CD4-positive, CD25-positive, alpha-beta regulatory T cell (primary cell): ENCODE data around the gene CISH. TPM values are rescaled to one million over a fixed set of nuclear protein-coding genes. Genes with fewer than 3 reads are reported as not detected.

ENCODE experiments used
- ATAC-seq, 2 donors: fragments of 150-1000 bp; cut with Tn5 transposase; one replicate each; pipeline ENCODE4 v1.10.0; 2021; ENCODE audit warnings: low read depth in 2 of 2, moderate number of reproducible peaks in 2 of 2, moderate library complexity in 1 of 2
- DNase-seq, 3 donors: peaks; one replicate each; pipeline versions ENCODE4 v3.0.0 to v3.0.0-alpha.2; 2012 to 2022; ENCODE audit warnings: mixed read lengths in 1 of 3
- H3K27ac ChIP-seq: one replicate; pipeline ENCODE4 v1.7.0; 2013; ENCODE audit warnings: mild to moderate bottlenecking, low read length; ENCODE audit not compliant: insufficient read depth, poor library complexity, severe bottlenecking
- H3K27me3 ChIP-seq: one replicate; pipeline ENCODE4 v1.7.0; 2013; ENCODE audit warnings: low read length; ENCODE audit not compliant: control insufficient read depth, insufficient read depth
- H3K36me3 ChIP-seq: one replicate; pipeline ENCODE4 v1.7.0; 2013; ENCODE audit warnings: mild to moderate bottlenecking, low read length, moderate library complexity; ENCODE audit not compliant: control insufficient read depth, insufficient read depth
- H3K4me1 ChIP-seq: 2 replicates; pipeline ENCODE4 v1.7.0; 2013; ENCODE audit warnings: mild to moderate bottlenecking, low read length; ENCODE audit not compliant: insufficient read depth, control insufficient read depth, poor library complexity, severe bottlenecking
- H3K4me3 ChIP-seq: one replicate; pipeline ENCODE4 v1.7.0; 2013; ENCODE audit warnings: low read depth, mild to moderate bottlenecking, low read length, moderate library complexity
- H3K9me3 ChIP-seq, 2 experiments: 1 replicate in 1 of 2; 2 replicates in 1 of 2; pipeline ENCODE4 v1.7.0; 2013; ENCODE audit warnings: low read length in 2 of 2, mild to moderate bottlenecking in 1 of 2, moderate library complexity in 1 of 2; ENCODE audit not compliant: control insufficient read depth in 2 of 2
- H3K27ac Mint-ChIP-seq, 3 donors: one replicate each; pipeline ENCODE4 v1.8.0; 2020 to 2022; ENCODE audit warnings: mild to moderate bottlenecking in 3 of 3, mixed read lengths in 3 of 3, moderate library complexity in 2 of 3
- H3K27me3 Mint-ChIP-seq: one replicate; pipeline ENCODE4 v1.8.0; 2022; ENCODE audit warnings: mild to moderate bottlenecking, mixed read lengths
- H3K36me3 Mint-ChIP-seq: one replicate; pipeline ENCODE4 v1.8.0; 2020; ENCODE audit warnings: mixed read lengths
- H3K4me1 Mint-ChIP-seq, 4 donors: one replicate each; pipeline ENCODE4 v1.8.0; 2020 to 2022; ENCODE audit warnings: mixed read lengths in 4 of 4, mild to moderate bottlenecking in 1 of 4
- H3K4me3 Mint-ChIP-seq, 4 donors: one replicate each; pipeline ENCODE4 v1.8.0; 2020 to 2022; ENCODE audit warnings: mild to moderate bottlenecking in 4 of 4, mixed read lengths in 4 of 4, moderate library complexity in 3 of 4
- H3K9me3 Mint-ChIP-seq, 7 donors: one replicate each; pipeline ENCODE4 v1.8.0; 2020 to 2022; ENCODE audit warnings: mixed read lengths in 7 of 7, mild to moderate bottlenecking in 3 of 7, moderate library complexity in 2 of 7
- polyA plus RNA-seq, 4 donors: library from polyadenylated mRNA; unstranded; fragments of 300-500 nt; fragmentation: Illumina TruSeq; gene quantifications; one replicate each; pipeline ENCODE4 v1.2.3, GENCODE V29; 2021
- total RNA-seq: library from RNA; stranded (reverse); gene quantifications from one replicate; pipeline ENCODE4 v1.2.3, GENCODE V29; 2022

The CISH gene
- total and polyA plus RNA-seq, 5 donors from 2014 or later: 23.4 to 66.7 (median 57.0) TPM

DNA sequence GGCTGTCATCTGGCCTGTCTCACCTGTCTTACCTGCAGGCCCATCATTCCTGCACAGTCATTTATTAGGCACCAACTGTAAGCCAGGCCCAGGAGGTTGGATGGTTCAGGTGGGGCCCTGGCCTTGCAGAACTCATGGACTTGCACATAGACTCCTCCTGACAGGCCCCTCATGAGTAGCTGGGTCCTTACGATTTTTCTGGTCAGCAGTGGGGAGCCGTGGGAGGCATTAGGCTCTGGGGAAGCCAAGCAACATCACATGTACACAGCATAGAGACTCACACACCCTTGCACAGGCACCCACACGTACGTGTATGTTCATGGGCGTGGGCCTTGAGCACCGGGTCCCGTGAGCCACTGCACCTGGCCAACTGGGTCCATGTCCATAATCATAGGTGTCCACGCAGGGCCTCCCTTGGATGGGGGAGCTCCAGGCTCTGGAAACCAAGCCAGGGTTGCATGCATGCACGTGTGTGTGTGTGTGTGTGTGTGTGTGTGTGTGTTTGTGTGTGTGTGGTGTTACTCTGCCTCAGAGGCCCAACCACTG is 20.3 kb downstream of the CISH start:
- peaks cover 7 to 95% (median 41%) of the 10 kb centered on the region in 4 donors for H3K4me1 Mint-ChIP-seq
- H3K27me3 Mint-ChIP-seq: no peaks in the 10 kb centered on the region
- peak in 1 of 3 donors; percentile 76 for DNase-seq

DNA sequence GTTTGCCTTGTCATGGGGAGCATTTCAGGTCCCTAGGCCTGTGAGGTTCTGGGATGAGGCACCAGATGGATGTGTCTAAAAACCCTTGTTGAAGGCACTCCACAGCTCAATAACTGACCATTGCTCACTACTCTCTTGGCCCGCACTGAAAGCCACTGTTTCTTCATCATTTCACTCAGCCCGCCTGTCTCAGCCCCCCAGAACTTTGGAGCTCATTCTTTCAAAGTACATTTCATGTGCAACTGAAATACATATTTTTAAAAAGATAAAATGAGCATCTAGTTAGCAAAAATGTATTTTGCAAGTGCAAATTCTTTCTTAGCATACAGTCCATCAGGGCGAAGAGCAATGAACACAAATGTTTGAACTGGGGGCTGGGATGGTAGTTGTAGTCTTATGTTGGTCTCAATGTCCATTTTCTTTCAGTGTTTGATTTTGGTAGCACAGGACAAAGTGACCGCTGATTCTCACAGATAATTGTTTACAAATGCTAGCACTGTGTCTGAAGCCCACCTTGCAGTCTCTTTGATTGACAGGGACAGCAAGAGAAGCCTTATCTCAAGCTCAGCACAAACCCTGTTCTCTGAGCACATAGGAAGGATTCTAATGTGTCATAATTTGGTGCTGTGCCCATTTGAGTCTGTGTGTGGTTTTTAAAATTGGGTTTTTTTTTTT is 22.7 kb downstream of the CISH start:
- peak overlapping the region in 3 of 4 donors; percentile 39 to 86 (median 75) for H3K4me3 Mint-ChIP-seq
- Histone ChIP-seq H3K4me3 (peak overlapping the region; percentile 24), H3K27me3 (no peaks in the 10 kb centered on the region), H3K4me1 (peaks cover 76% of the 10 kb centered on the region), H3K36me3 (no peaks in the 10 kb centered on the region), H3K27ac (peak overlapping the region; percentile 47), H3K9me3 (no peaks in the 10 kb centered on the region)
- DNase-seq (no peak), ATAC-seq (no peak)
- H3K27ac Mint-ChIP-seq: peak overlapping the region; percentile 72 to 95 (median 92)
- H3K9me3 Mint-ChIP-seq: no peaks in the 10 kb centered on the region
- peaks cover 8% of the 10 kb centered on the region for H3K36me3 Mint-ChIP-seq
- H3K4me1 Mint-ChIP-seq: peaks cover 7 to 77% (median 37%) of the 10 kb centered on the region in 4 donors
- no peaks in the 10 kb centered on the region for H3K27me3 Mint-ChIP-seq

More for the DNA sequence above, 20.3 kb downstream of the CISH start:
- Histone ChIP-seq H3K27me3 (no peaks in the 10 kb centered on the region), H3K36me3 (no peaks in the 10 kb centered on the region), H3K4me3 (peak overlapping the region; percentile 68), H3K27ac (peak overlapping the region; percentile 90), H3K4me1 (peaks cover 73% of the 10 kb centered on the region), H3K9me3 (no peaks in the 10 kb centered on the region)
- ATAC-seq: peak; percentile 27 to 31
- peak overlapping the region; percentile 76 to 98 (median 91) for H3K27ac Mint-ChIP-seq
- H3K9me3 Mint-ChIP-seq: no peaks in the 10 kb centered on the region
- peak overlapping the region; percentile 70 to 83 (median 74) for H3K4me3 Mint-ChIP-seq
- H3K36me3 Mint-ChIP-seq: no peaks in the 10 kb centered on the region

- H3K4me3 ChIP-seq: peak overlapping the region; percentile 24
- H3K36me3 Mint-ChIP-seq: peaks cover 12% of the 10 kb centered on the region
- H3K9me3 Mint-ChIP-seq: no peaks in the 10 kb centered on the region
- no peaks in the 10 kb centered on the region for H3K27me3 Mint-ChIP-seq
- DNase-seq (peak in 1 of 3 donors; percentile 89), ATAC-seq (peak; percentile 12 to 19)
- H3K4me1 ChIP-seq: peaks cover 68% of the 10 kb centered on the region
- H3K36me3 ChIP-seq: no peaks in the 10 kb centered on the region
- H3K27me3 ChIP-seq: no peaks in the 10 kb centered on the region
- H3K4me3 Mint-ChIP-seq: peak overlapping the region; percentile 39 to 86 (median 67)
- H3K27ac Mint-ChIP-seq: peak overlapping the region; percentile 72 to 95 (median 92)
- H3K27ac ChIP-seq: peak overlapping the region; percentile 47
- peaks cover 7 to 74% (median 32%) of the 10 kb centered on the region in 4 donors for H3K4me1 Mint-ChIP-seq
- H3K9me3 ChIP-seq: no peaks in the 10 kb centered on the region
Measured at GRCh38 chr3:50587806-50588758, 23.5 kb downstream of the CISH start.

- peaks cover 61% of the 10 kb centered on the region for H3K4me1 ChIP-seq
Measured at GRCh38 chr3:50587373-50587772, 24.2 kb downstream of the CISH start.

DNA sequence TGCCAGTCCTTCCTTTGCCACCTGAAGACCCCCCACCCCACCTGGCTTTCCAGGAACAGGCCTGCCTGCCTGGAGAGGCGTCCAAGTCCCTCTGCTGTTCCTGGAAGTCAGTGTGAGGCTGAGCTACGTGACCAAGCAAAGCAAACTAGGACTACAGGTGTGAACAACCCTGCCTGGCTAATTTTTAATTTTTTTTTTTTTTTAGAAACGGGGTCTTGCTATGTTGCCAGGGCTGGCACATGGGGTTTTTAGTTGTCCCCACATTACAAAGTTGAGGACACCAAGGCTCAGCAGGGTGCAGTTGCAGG is 24.9 kb downstream of the CISH start:
- no peaks in the 10 kb centered on the region for H3K27me3 Mint-ChIP-seq
- Histone ChIP-seq H3K9me3 (no peaks in the 10 kb centered on the region), H3K36me3 (no peaks in the 10 kb centered on the region), H3K27me3 (no peaks in the 10 kb centered on the region), H3K4me1 (peaks cover 60% of the 10 kb centered on the region), H3K27ac (peak overlapping the region; percentile 33), H3K4me3 (no peak overlapping the region)
- no peaks in the 10 kb centered on the region for H3K9me3 Mint-ChIP-seq
- peak overlapping the region; percentile 0 to 95 (median 72) for H3K27ac Mint-ChIP-seq
- peaks cover 12% of the 10 kb centered on the region for H3K36me3 Mint-ChIP-seq
- peak overlapping the region in 1 of 4 donors; percentile 86 for H3K4me3 Mint-ChIP-seq
- DNase-seq (no peak), ATAC-seq (no peak)
- peaks cover 7 to 63% (median 25%) of the 10 kb centered on the region in 4 donors for H3K4me1 Mint-ChIP-seq

More at GRCh38 chr3:50587373-50587772, 24.2 kb downstream of the CISH start:
- Mint-ChIP-seq H3K4me1 (peaks cover 7 to 67% (median 26%) of the 10 kb centered on the region in 4 donors), H3K4me3 (peak overlapping the region; percentile 37 to 86 (median 63)), H3K27ac (peak overlapping the region; percentile 67 to 95 (median 72)), H3K36me3 (peaks cover 12% of the 10 kb centered on the region), H3K9me3 (no peaks in the 10 kb centered on the region), H3K27me3 (no peaks in the 10 kb centered on the region)
- no peaks in the 10 kb centered on the region for H3K27me3 ChIP-seq
- H3K36me3 ChIP-seq: no peaks in the 10 kb centered on the region
- ATAC-seq: no peak
- no peak overlapping the region for H3K27ac ChIP-seq
- DNase-seq: no peak
- no peaks in the 10 kb centered on the region for H3K9me3 ChIP-seq
- H3K4me3 ChIP-seq: no peak overlapping the region

DNA sequence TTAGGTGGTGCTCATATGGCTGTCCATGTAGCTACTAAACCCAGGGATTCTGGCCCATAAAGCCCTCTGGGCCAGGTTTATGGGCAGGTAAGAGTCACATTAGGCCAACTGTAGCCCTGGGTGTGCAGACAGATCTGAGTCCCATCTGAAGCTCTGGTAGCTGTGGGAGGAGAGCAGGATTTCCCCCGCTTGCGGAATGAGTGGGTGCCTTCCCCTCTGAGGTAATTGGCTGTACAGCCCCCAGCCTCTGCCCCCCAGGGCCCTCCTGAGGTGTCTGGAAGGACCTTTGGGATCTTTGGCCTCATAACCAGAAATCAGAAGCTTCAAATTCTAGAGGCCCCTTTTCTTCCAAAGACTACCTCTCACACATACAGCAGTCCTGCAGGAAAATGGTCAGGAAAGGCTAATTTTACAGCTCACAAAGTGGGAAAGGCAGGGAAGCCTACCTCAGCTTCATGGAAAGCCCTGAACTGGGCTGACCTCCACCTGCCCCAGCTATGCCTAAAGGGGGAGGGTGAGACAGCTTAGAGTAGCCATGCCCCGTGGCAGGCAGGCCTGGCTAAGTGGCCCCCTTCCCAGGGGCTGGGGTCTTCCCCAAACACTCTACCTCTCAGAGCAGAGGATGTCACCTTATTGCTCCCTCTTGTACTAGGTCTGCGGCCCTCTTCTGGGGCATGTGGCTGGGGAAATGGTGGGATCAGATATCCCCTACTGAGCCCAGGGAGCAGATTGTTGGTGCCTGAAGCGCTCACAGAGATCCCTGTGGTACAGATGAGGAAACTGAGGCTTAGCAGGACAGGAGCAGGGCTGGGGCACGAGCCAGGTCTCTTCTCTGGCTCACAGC is 25.4 kb downstream of the CISH start:
- Histone ChIP-seq H3K27ac (no peak overlapping the region), H3K9me3 (no peaks in the 10 kb centered on the region), H3K27me3 (no peaks in the 10 kb centered on the region), H3K36me3 (no peaks in the 10 kb centered on the region), H3K4me3 (no peak overlapping the region), H3K4me1 (peaks cover 60% of the 10 kb centered on the region)
- DNase-seq (no peak), ATAC-seq (no peak)
- Mint-ChIP-seq H3K27ac (peak overlapping the region in 2 of 3 donors; percentile 72 to 76), H3K36me3 (peaks cover 12% of the 10 kb centered on the region), H3K4me1 (peaks cover 7 to 63% (median 27%) of the 10 kb centered on the region in 4 donors), H3K9me3 (no peaks in the 10 kb centered on the region), H3K27me3 (no peaks in the 10 kb centered on the region), H3K4me3 (no peak overlapping the region)

DNA sequence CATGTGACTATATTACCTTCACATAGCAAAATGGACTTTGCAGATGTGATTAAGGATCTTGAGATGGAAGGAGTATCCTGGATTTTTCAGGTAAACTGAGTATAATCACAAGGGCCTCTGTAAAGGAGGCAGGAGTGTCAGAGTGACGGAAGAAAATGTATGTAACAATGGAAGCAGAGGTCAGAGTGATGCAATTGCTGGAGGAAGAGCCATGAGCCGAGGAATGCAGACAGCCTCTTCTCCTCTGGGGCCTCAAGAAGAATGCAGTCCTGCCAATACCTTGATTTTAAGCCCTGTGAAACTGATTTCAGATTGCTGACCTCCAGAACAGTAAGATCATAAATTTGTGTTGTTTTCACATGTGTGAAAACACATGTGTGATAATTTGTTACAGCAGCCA is 27.2 kb downstream of the CISH start:
- peaks cover 47% of the 10 kb centered on the region for H3K4me1 ChIP-seq
- H3K4me1 Mint-ChIP-seq: peaks cover 7 to 56% (median 26%) of the 10 kb centered on the region in 4 donors
- no peak overlapping the region for H3K4me3 ChIP-seq
- peak overlapping the region in 2 of 3 donors; percentile 15 to 28 for H3K27ac Mint-ChIP-seq
- H3K36me3 ChIP-seq: no peaks in the 10 kb centered on the region
- no peaks in the 10 kb centered on the region for H3K27me3 Mint-ChIP-seq
- no peaks in the 10 kb centered on the region for H3K9me3 Mint-ChIP-seq
- H3K9me3 ChIP-seq: no peaks in the 10 kb centered on the region
- H3K36me3 Mint-ChIP-seq: peaks cover 17% of the 10 kb centered on the region
- DNase-seq (no peak), ATAC-seq (no peak)
- no peaks in the 10 kb centered on the region for H3K27me3 ChIP-seq
- H3K4me3 Mint-ChIP-seq: peak overlapping the region in 1 of 4 donors; percentile 43
- no peak overlapping the region for H3K27ac ChIP-seq
